ENCODE data around the gene HNRNPM.

HNRNPM gene

GRCh38 chr19:8519388-8519787 lies 74.6 kb downstream of the HNRNPM start:
- in situ Hi-C loops (cut with MboI; ENCODE audit: low sequenced_read_pairs, unreplicated experiment) = no loop called here
- TF ChIP-seq CTCF (IDR thresholded peaks at IDR 0.05; ENCODE audit: borderline replicate concordance, control extremely low read depth, extremely low read depth, insufficient read depth, missing control alignments) = no peak
- no peak for DNase-seq (ENCODE audit: low spot score)

- no peak for TF ChIP-seq CTCF (IDR thresholded peaks at IDR 0.05; ENCODE audit: borderline replicate concordance, control extremely low read depth, extremely low read depth, insufficient read depth, missing control alignments)
- no peak for DNase-seq (ENCODE audit: low spot score)
- in situ Hi-C loops (cut with MboI; ENCODE audit: low sequenced_read_pairs, unreplicated experiment) = no loop called here
These were observed 80.6 kb downstream of the HNRNPM start for GRCh38 chr19:8525401-8525684.

- in situ Hi-C loops (cut with MboI; ENCODE audit: low sequenced_read_pairs, unreplicated experiment) = no loop called here
- DNase-seq (ENCODE audit: low spot score) = no peak
- no peak for TF ChIP-seq CTCF (IDR thresholded peaks at IDR 0.05; ENCODE audit: borderline replicate concordance, control extremely low read depth, extremely low read depth, insufficient read depth, missing control alignments)
These were observed 81.7 kb downstream of the HNRNPM start for GRCh38 chr19:8526345-8527091.

GRCh38 chr19:8528500-8528899 lies 83.7 kb downstream of the HNRNPM start:
- in situ Hi-C loops (cut with MboI; ENCODE audit: low sequenced_read_pairs, unreplicated experiment) = no loop called here
- DNase-seq (ENCODE audit: low spot score) = no peak
- TF ChIP-seq CTCF (IDR thresholded peaks at IDR 0.05; ENCODE audit: borderline replicate concordance, control extremely low read depth, extremely low read depth, insufficient read depth, missing control alignments) = no peak

- DNase-seq (ENCODE audit: low spot score) = no peak
- in situ Hi-C loops (cut with MboI; ENCODE audit: low sequenced_read_pairs, unreplicated experiment) = no loop called here
- no peak for TF ChIP-seq CTCF (IDR thresholded peaks at IDR 0.05; ENCODE audit: borderline replicate concordance, control extremely low read depth, extremely low read depth, insufficient read depth, missing control alignments)
These were observed 84.7 kb downstream of the HNRNPM start for GRCh38 chr19:8529369-8530006.

- in situ Hi-C loops (cut with MboI; ENCODE audit: low sequenced_read_pairs, unreplicated experiment) = no loop called here
- DNase-seq (ENCODE audit: low spot score) = no peak
- no peak for TF ChIP-seq CTCF (IDR thresholded peaks at IDR 0.05; ENCODE audit: borderline replicate concordance, control extremely low read depth, extremely low read depth, insufficient read depth, missing control alignments)
These were observed 85.4 kb downstream of the HNRNPM start for GRCh38 chr19:8530061-8530679.
